ENCODE data around the gene NFATC3.
"Not testable (repeated sequence)": the region's sequence is repeated elsewhere in the genome, so short reads cannot be mapped to it uniquely, and the experiment has no call there.

Gene NFATC3

DNA sequence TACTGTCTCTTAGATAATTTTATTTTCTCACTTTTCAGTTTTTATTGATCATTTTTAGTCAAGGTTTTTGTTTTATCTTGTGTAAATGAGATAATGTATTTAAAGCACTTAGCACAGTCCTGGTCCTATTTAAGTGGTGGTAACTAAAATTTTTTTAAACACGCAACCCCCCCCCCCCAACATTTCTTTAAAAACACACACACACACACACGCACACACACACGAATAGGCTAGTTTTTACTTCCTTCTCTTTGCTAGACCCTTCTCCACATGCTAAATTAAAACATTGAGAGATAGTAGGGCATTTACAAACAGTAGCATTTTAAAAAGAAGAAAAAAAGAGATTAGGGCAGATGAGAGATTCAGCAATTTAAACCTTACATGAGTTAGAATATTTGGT is 5.0 kb downstream of the NFATC3 start:
- DNase-seq: no peak

DNA sequence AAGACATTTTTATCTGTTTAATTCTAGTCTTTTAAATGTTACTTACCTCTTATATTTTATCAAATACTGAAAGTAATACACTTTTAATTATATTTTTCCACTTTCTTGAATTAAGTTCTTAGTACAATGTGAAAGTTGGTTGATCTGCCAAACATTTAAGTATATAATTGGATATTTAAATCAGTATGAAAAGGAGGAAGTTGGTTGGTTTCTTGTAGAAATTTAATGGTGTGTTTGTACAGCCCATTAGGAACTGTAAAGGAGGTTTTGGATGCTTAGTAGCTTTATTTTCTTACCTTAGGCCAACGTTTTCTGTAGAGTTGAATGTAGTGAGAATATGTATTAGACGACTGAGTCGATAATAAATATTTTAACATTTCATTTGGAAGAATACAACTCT is 5.4 kb downstream of the NFATC3 start:
- no peak for DNase-seq

- DNase-seq: no peak
These were observed 6.5 kb downstream of the NFATC3 start for GRCh38 chr16:68091380-68092261.

DNA sequence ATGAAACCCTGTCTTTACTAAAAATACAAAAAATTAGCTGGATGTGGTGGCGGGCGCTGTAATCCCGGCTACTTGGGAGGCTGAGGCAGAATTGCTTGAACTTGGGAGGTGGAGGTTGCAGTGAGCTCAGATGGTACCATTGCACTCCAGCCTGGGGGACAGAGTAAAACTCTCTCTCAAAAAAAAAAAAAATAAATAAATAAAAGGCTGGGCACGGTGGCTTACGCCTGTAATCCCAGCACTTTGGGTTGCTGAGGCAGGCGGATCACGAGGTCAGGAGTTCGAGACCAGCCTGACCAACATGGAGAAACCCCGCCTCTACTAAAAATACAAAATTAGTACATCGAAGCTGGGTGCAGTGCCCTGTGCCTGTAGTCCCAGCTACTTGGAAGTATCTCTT is 7.1 kb downstream of the NFATC3 start:
- DNase-seq: not testable (repeated sequence)

DNA sequence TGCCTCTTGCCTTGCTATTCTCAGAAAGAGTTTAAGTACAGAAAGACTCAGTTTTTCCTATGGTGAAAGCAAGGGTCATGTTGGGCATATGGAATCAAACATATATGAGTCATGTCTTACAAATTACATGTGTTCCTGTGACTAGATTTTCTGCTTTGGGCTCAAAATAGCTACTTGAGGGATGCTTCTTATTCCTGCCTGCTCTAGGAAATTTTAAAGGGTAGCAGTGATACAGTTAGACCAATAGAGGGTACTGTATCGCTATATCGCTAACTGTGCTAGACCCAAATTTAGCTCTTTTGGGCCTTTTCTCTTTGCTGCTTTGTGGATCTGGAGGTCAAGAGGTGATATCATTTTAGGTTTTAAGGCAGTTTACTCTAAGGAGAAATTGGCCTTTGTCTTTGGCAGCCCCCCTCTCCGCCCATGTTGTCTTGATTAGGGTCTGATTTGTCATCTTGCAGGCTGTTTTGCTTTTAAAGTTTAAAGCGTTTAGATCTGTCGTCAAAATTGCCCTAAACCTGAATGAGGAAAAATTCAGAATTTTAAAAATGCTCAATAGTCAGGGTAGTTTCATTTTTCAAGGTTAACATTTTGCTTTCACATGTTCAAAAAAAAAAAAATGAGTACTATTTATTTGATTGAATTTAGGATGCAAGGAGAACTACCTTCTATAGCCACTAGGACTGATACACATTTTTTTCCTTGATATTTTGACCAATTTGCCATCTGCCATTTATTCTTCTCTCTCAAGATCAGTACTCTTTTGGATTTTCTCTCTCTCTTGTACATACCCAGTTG is 8.8 kb downstream of the NFATC3 start:
- no peak for DNase-seq

- no peak for DNase-seq
These were observed 9.4 kb downstream of the NFATC3 start for GRCh38 chr16:68094614-68094934.

GRCh38 chr16:68096491-68096890 is 11.3 kb downstream of the NFATC3 start:
- DNase-seq: no peak

GRCh38 chr16:68097088-68097487 is 11.9 kb downstream of the NFATC3 start:
- no peak for DNase-seq

- no peak for DNase-seq
These were observed 12.7 kb downstream of the NFATC3 start for GRCh38 chr16:68097895-68098294.

DNA sequence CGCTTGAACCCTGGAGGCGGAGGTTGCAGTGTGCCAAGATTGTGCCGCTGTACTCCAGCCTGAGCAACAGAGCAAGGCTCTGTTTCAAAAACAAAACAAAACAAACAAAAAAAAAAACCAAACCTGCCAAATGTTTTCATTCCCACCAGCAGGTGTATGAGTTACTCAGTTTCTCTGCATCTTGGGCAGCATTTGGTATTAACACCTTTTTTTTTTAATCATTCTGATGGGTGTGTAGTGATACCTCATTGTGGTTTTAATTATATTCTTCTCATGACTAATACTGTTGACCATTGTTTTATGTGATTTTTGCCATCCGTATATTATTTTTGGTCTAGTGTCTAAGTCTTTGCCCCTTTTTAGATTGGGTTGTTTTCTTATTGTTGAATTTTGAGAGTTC is 15.3 kb downstream of the NFATC3 start:
- no peak for DNase-seq

GRCh38 chr16:68105611-68106010 is 20.4 kb downstream of the NFATC3 start:
- DNase-seq: no peak

- DNase-seq: not testable (repeated sequence)
These were observed 22.2 kb downstream of the NFATC3 start for GRCh38 chr16:68107230-68107928.

DNA sequence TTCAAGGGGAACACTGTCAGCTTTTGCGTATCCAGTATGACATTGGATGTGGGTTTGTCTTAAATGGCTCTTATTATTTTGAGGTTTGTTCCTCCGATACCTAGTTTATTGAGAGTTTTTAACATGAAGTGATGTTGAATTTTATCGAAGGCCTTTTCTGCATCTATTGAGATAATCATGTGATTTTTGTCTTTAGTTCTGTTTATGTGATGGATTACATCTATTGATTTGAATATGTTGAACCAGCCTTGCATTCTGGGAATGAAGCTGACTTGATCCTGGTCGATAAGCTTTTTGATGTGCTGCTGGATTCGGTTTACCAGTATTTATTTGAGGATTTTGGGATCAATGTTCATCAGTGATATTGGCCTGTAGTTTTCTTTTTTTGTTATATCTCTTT is 24.0 kb downstream of the NFATC3 start:
- not testable (repeated sequence) for DNase-seq

DNA sequence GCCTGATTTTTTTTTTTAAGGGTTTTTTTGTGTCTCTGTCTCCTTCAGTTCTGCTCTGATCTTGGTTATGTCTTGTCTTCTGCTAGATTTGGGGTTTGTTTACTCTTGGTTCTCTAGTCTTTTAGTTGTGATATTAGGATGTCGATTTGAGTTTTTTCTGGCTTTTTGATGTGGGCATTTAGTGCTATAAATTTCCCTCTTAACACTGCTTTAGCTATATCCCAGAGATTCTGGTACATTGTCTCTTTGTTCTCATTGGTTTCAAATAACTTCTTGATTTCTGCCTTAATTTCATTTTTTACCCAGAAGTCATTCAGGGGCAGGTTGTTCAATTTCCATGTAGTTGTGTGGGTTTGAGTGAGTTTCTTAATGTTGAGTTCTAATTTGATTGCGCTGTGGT is 25.4 kb downstream of the NFATC3 start:
- not testable (repeated sequence) for DNase-seq

- DNase-seq: no peak
These were observed 26.2 kb downstream of the NFATC3 start for GRCh38 chr16:68111379-68111778.

DNA sequence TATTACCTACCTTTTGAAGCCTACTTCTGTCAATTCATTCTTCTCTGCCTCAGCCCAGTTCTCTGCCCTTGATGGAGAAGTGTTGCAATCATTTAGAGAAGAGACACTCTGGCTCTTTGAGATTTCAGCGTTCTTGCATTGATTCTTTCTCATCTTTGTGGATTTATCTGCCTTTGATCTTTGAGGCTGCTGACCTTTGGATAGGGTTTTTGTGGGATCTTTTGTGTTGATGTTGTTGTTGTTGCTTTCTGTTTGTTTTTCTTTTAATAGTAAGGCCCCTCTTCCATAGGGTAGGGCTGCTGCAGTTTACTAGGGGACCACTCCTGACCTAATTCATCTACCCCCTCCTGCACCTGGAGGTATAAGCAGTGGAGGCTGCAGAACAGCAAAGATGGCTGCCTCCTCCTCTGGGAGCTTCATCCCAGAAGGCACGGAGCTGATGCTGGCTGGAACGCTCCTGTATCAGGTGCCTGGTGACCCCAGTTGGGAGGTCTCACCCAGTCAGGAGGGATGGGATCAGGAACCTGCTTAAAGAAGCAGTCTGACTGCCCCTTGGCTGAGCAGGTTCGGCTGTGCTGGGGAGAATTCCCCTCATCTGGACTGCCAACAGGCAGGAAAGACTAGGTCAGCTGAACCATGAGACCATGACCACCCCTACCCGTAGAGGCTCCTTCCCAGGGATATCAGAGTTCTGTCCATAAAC is 28.0 kb downstream of the NFATC3 start:
- no peak for DNase-seq

- no peak for DNase-seq
These were observed 28.6 kb downstream of the NFATC3 start for GRCh38 chr16:68113765-68114240.

- DNase-seq: not testable (repeated sequence)
These were observed 29.8 kb downstream of the NFATC3 start for GRCh38 chr16:68114939-68115338.

- DNase-seq: no peak
These were observed 30.7 kb downstream of the NFATC3 start for GRCh38 chr16:68115851-68116250.

GRCh38 chr16:68116256-68116867 is 31.2 kb downstream of the NFATC3 start:
- DNase-seq: no peak

DNA sequence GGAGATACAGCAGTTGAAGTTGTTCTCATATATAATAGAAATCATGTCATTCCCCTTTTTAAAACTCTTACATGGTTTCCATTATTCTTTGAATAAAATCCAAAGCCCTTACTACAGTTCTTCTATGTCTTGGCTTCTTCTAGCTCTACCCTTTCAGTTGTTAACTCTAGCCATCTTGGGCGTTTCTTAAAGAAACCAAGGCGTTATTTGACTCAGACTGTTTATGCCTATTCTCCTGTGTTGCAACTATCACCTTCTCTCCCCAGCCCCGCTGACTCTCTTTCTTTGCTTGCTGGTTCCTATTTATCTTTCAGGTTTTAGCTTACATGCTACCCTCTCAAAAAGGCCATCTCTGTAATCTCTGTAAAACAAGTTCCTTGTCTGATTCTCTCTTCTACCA is 32.7 kb downstream of the NFATC3 start:
- DNase-seq: no peak

DNA sequence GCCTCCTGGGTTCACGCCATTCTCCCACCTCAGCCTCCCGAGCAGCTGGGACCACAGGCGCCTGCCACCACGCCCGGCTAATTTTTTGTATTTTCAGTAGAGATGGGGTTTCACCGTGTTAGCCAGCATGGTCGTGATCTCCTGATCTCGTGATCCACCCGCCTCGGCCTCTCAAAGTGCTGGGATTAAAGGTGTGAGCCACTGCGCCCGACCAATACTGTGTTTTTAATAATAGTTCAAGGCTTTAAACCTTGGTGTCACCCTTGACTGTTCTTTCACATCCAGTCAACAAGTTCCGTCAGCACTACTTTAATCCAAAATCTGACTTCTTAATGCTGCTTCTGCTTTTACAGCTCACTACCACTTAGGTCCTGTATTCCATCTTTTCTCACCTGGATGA is 33.8 kb downstream of the NFATC3 start:
- not testable (repeated sequence) for DNase-seq

Measured in right hindlimb (tissue), 1 donor.